SK-N-SH (cell line): ENCODE measurements around the gene CFAP65. TPM values are rescaled to one million over a fixed set of nuclear protein-coding genes. Genes with fewer than 3 reads are reported as not detected.

ENCODE experiments used
- CTCF ChIA-PET: fragments of 300-600, 350-600 bp; formaldehyde crosslinking; extraction: SDS; loops from one replicate; lab custom pipeline; 2021; lab: Yijun Ruan, JAX
- POLR2A ChIA-PET: fragments of 350-600 bp; sonication (Branson Sonifier 250); formaldehyde crosslinking; extraction: SDS; loops from one replicate; lab custom pipeline; 2020; ENCODE audit warnings: antibody characterized with exemption, inconsistent platforms; lab: Yijun Ruan, JAX
- DNase-seq: peaks from one replicate; pipeline ENCODE4 v3.0.0; 2012
- H2AFZ ChIP-seq: fragments of 200-600 bp; sonication (generic); 2 replicates; pipeline ENCODE4 v1.8.1; 2016; ENCODE audit warnings: antibody characterized with exemption, mild to moderate bottlenecking, low read depth
- H3F3A ChIP-seq: fragments of 200-600 bp; sonication (generic); replicated peaks from 2 replicates; pipeline ENCODE3; 2016; ENCODE audit warnings: antibody characterized with exemption, mild to moderate bottlenecking; ENCODE audit not compliant: insufficient read depth
- H3K27ac ChIP-seq, 2 experiments: fragments of 200-500 bp in 1 of 2; fragments of 200-600 bp in 1 of 2; sonication (Bioruptor generic) in 1 of 2; sonication (generic), shearing (Covaris generic) in 1 of 2; 2 replicates each; pipeline versions ENCODE4 v1.5.1 to v1.6.1; 2014 to 2016; ENCODE audit warnings: low read depth in 2 of 2, inconsistent platforms in 1 of 2, low read length in 1 of 2, mild to moderate bottlenecking in 1 of 2, mixed read lengths in 1 of 2
- H3K27me3 ChIP-seq: fragments of 200-600 bp; sonication (generic), shearing (Covaris generic); 2 replicates; pipeline ENCODE4 v1.6.1; 2016; ENCODE audit warnings: mixed run types; ENCODE audit not compliant: insufficient read depth
- H3K36me3 ChIP-seq, 2 experiments: fragments of 200-500 bp in 1 of 2; fragments of 200-600 bp in 1 of 2; sonication (Bioruptor generic) in 1 of 2; sonication (generic) in 1 of 2; replicated peaks in 1 of 2; 2 replicates each; pipeline versions ENCODE3 to v1.5.1; 2014 to 2016; ENCODE audit warnings: low read length in 1 of 2, mild to moderate bottlenecking in 1 of 2; ENCODE audit not compliant: insufficient read depth in 2 of 2, control insufficient read depth in 1 of 2
- H3K4me1 ChIP-seq, 2 experiments: fragments of 200-500 bp in 1 of 2; fragments of 200-600 bp in 1 of 2; sonication (Bioruptor generic) in 1 of 2; sonication (generic), shearing (Covaris generic) in 1 of 2; 2 replicates each; pipeline versions ENCODE4 v1.5.1 to v1.6.1; 2014 to 2016; ENCODE audit warnings: low read depth in 1 of 2, low read length in 1 of 2, mixed run types in 1 of 2; ENCODE audit not compliant: insufficient read depth in 2 of 2, control insufficient read depth in 1 of 2
- H3K4me2 ChIP-seq: fragments of 200-600 bp; sonication (generic), shearing (Covaris generic); 2 replicates; pipeline ENCODE4 v1.6.1; 2017; ENCODE audit warnings: mixed run types
- H3K4me3 ChIP-seq, 2 experiments: fragments of 200-500 bp in 1 of 2; fragments of 200-600 bp in 1 of 2; sonication (Bioruptor generic) in 1 of 2; sonication (generic), shearing (Covaris generic) in 1 of 2; 2 replicates each; pipeline versions ENCODE4 v1.5.1 to v1.8.1; 2014 to 2016; ENCODE audit warnings: low read depth in 2 of 2, inconsistent platforms in 1 of 2, low read length in 1 of 2, mild to moderate bottlenecking in 1 of 2, mixed read lengths in 1 of 2, moderate library complexity in 1 of 2
- H3K79me2 ChIP-seq: fragments of 200-600 bp; sonication (generic); 2 replicates; pipeline ENCODE4 v1.8.1; 2017; ENCODE audit warnings: mild to moderate bottlenecking; ENCODE audit not compliant: insufficient read depth
- H3K9ac ChIP-seq: fragments of 200-600 bp; sonication (generic); 2 replicates; pipeline ENCODE4 v1.6.1; 2017; ENCODE audit warnings: mixed run types
- H3K9me2 ChIP-seq: fragments of 200-600 bp; sonication (generic); 2 replicates; pipeline ENCODE4 v1.6.1; 2017; ENCODE audit warnings: mixed run types
- H3K9me3 ChIP-seq: fragments of 200-600 bp; sonication (generic); 2 replicates; pipeline ENCODE4 v1.6.1; 2017; ENCODE audit warnings: mixed run types, mild to moderate bottlenecking, moderate library complexity
- H4K20me1 ChIP-seq: fragments of 200-600 bp; sonication (generic); 2 replicates; pipeline ENCODE4 v1.6.1; 2017; ENCODE audit warnings: mild to moderate bottlenecking, mixed run types; ENCODE audit not compliant: insufficient read depth
- CTCF ChIP-seq: fragments of 200-600 bp; sonication (generic); IDR thresholded peaks from 2 replicates; pipeline ENCODE4 v1.6.1; 2017; ENCODE audit warnings: antibody characterized with exemption, mild to moderate bottlenecking, moderate library complexity
- ELF1 ChIP-seq: IDR thresholded peaks from 2 replicates; pipeline ENCODE4 v1.4.0; 2012
- EP300 ChIP-seq, 2 experiments: IDR thresholded peaks; 2 replicates each; pipeline versions ENCODE4 v1.4.0 to v1.6.1; 2012; ENCODE audit warnings: borderline replicate concordance in 1 of 2, low read depth in 1 of 2, low read length in 1 of 2
- EZH2phosphoT487 ChIP-seq: fragments of 200-600 bp; sonication (generic); IDR thresholded peaks from 2 replicates; pipeline ENCODE4 v1.6.1; 2017; ENCODE audit warnings: low read depth, mixed run types, mild to moderate bottlenecking, antibody characterized with exemption, moderate library complexity, borderline replicate concordance
- FOXJ3 ChIP-seq: sonication (generic); formaldehyde crosslinking; IDR thresholded peaks from 2 replicates; pipeline ENCODE4 v1.5.1; 2020; ENCODE audit warnings: mild to moderate bottlenecking, missing genetic modification reagents
- GABPA ChIP-seq: IDR thresholded peaks from 2 replicates; pipeline ENCODE4 v1.4.0; 2012; ENCODE audit warnings: low read depth, mild to moderate bottlenecking
- IRF3 ChIP-seq: fragments of 150-350 bp; IDR thresholded peaks from 2 replicates; pipeline ENCODE4 v1.6.1; 2016; ENCODE audit warnings: mild to moderate bottlenecking, low read depth, low read length
- JUND ChIP-seq: IDR thresholded peaks from 2 replicates; pipeline ENCODE4 v1.4.0; 2012
- MXI1 ChIP-seq: IDR thresholded peaks from 2 replicates; pipeline ENCODE4 v1.6.1; 2012; ENCODE audit warnings: mild to moderate bottlenecking, low read depth, low read length, improper control_type of control experiment
- PBX3 ChIP-seq: IDR thresholded peaks from 2 replicates; pipeline ENCODE4; 2012
- RCOR1 ChIP-seq: fragments of 150-350 bp; IDR thresholded peaks from 2 replicates; pipeline ENCODE4 v1.6.1; 2017; ENCODE audit warnings: antibody characterized with exemption, low read length
- SIN3A ChIP-seq: IDR thresholded peaks from 2 replicates; pipeline ENCODE4 v1.6.1; 2012; ENCODE audit warnings: low read depth, mild to moderate bottlenecking, low read length, moderate library complexity, borderline replicate concordance
- TCF12 ChIP-seq: IDR thresholded peaks from 2 replicates; pipeline ENCODE4 v1.4.0; 2012
- USF2 ChIP-seq: fragments of 150-350 bp; IDR thresholded peaks from 2 replicates; pipeline ENCODE4 v1.6.1; 2017; ENCODE audit warnings: antibody characterized with exemption, low read length, low read depth, borderline replicate concordance
- YY1 ChIP-seq: IDR thresholded peaks from 2 replicates; pipeline ENCODE4 v1.4.0; 2012; ENCODE audit warnings: low read depth, mild to moderate bottlenecking
- ZBTB33 ChIP-seq: IDR thresholded peaks from 2 replicates; pipeline ENCODE4 v1.4.0; 2012; ENCODE audit warnings: low read depth, borderline replicate concordance
- WGBS: methylation state at CpG from one replicate; pipeline ENCODE4 v1.1.6; 2017; ENCODE audit warnings: low lambda C conversion rate; 5-methylcytosine and 5-hydroxymethylcytosine counted together
- polyA plus RNA-seq, 3 experiments: library from polyadenylated mRNA; depleted of rRNA; stranded (reverse); fragments of >200 nt; gene quantifications; 2 replicates each; pipeline ENCODE4 v1.2.3, GENCODE V29; 2012

CFAP65 gene
- polyA plus RNA-seq, 1 of the 3 experiments (the other 2 are of a cell fraction): 0.95 TPM

- Histone ChIP-seq H3K27ac (no peak overlapping the region), H3K4me2 (no peak overlapping the region), H3K36me3 (no peaks in the 10 kb centered on the region), H3F3A (no peaks in the 10 kb centered on the region), H4K20me1 (no peaks in the 10 kb centered on the region), H3K27me3 (peaks cover 10% of the 10 kb centered on the region; the same call in 1 of the 2 replicates), H2AFZ (no peak overlapping the region), H3K4me1 (peaks cover 0 to 5% of the 10 kb centered on the region in 2 experiments; a peak in 1 of 4 replicates), H3K9me2 (no peaks in the 10 kb centered on the region), H3K4me3 (no peak overlapping the region), H3K79me2 (no peaks in the 10 kb centered on the region), H3K9ac (no peak overlapping the region), H3K9me3 (no peaks in the 10 kb centered on the region)
- no peak for DNase-seq
- CTCF ChIA-PET: interaction anchor here (0.8 to 10.9 kb wide), 18 partner anchors 9 to 179 kb away, joined by 3 to 238 read pairs (median 25); partner anchors contain the start of genes CFAP65, IHH and NHEJ1
- POLR2A ChIA-PET: no interaction called here
- TF ChIP-seq EP300 (IDR thresholded peaks at IDR 0.05; ENCODE audit: borderline replicate concordance in 1 of 2, low read depth in 1 of 2, low read length in 1 of 2) (no peak), PBX3 (no peak), SIN3A (no peak), ZBTB33 (no peak), GABPA (no peak), FOXJ3 (CRISPR knock-in tag) (no peak), YY1 (no peak), CTCF (no peak), IRF3 (no peak), EZH2phosphoT487 (no peak), MXI1 (no peak), ELF1 (no peak), USF2 (no peak), RCOR1 (no peak), JUND (no peak), TCF12 (no peak)
- WGBS: 70% methylated on average over 10 of the region's 21 CpGs
Observed at GRCh38 chr2:219031005-219031738, 10.1 kb downstream of the CFAP65 start.
